CD4-positive, alpha-beta T cell treated with Interleukin-6 for 4 hours (primary cell): Measurements from ENCODE around the gene PRKAB2.
"Not testable (repeated sequence)": the region's sequence is repeated elsewhere in the genome, so short reads cannot be mapped to it uniquely, and the experiment has no call there.

Experiments
- DNase-seq: peaks from one replicate; pipeline ENCODE4 v3.0.0-alpha.2; 2020; ENCODE audit warnings: mixed read lengths

Gene PRKAB2

GRCh38 chr1:147171399-147172167 is 687 bp downstream of the PRKAB2 start:
- DNase-seq: no peak

GRCh38 chr1:147169840-147170674 is 2.2 kb downstream of the PRKAB2 start:
- DNase-seq: no peak

DNA sequence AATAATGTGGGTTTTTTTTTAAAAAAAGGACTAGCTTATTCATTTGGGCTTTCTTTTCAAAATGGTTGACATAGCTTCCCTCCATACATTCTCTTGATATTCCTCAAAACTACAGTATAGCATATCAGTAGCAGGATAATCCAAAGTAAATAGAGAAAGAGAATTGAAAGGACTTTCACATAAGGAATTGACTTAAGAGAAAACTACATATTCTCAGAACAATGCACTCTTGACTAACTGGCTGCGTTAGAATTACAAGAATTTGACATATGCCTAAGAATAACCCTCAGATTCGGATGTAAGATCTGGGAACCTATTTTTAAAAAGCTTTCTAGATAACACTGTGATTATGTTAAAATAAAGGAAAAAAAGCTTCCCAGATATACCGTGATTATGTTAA is 3.1 kb downstream of the PRKAB2 start:
- no peak for DNase-seq

- DNase-seq: no peak
Measured at GRCh38 chr1:147168626-147169058, 3.6 kb downstream of the PRKAB2 start.

GRCh38 chr1:147167365-147167764 is 4.9 kb downstream of the PRKAB2 start:
- no peak for DNase-seq

DNA sequence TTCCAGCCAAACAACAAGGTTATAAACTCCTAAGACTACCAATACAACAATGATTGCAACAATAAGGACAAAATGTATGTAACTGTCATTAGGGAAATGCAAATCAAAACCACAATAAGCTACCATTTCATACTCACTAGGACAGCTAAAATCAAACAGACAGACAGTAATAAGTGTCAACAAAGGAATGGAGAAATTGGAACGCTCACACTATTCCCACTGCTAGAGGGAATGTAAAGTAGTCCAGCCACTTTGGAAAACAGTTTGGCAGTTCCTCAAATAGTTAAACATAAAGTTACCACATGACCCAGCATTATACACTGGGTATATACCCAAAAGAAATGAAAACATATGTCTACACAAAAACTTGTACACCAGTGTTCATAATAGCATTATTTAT is 9.3 kb downstream of the PRKAB2 start:
- DNase-seq: no peak

GRCh38 chr1:147162093-147162492 is 10.2 kb downstream of the PRKAB2 start:
- DNase-seq: no peak

DNA sequence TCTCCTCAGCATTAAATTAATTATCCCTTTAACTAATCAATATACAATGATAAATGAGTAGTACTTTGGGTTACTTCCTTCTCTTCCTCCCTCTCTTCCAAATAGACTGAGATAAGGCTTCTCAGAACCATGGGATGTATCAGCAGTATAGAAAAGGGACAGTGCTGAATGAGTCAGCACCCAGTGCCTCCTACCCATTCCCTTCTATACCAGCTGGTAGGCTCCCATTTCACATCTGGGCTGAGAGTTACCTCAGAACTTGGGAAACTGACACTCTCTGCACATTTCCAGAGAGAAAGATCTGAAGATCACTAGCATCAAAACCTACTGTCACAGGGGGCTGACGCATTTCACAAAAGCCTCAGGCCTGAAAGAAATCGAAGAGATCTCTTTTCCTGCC is 15.2 kb downstream of the PRKAB2 start:
- not testable (repeated sequence) for DNase-seq

GRCh38 chr1:147156642-147157041 is 15.6 kb downstream of the PRKAB2 start:
- DNase-seq: no peak

DNA sequence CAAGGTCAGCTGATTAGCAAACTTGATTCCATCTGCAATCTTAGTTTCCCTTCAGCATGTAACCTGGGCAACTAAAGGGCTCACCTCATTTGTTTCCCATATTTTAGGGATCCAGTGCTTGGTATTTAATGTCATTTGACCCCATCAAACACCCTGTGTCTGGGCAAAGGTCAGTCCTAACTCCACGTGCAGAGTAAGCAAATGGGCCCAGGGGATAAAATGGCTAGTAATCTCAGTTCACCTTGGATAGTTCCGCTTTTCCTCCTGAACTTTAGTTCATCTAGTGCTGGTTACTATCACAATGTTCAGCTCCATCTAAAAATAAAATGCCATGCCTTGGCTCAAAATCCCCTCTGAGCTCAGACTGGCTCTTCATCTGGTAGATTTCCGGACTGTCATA is 19.5 kb downstream of the PRKAB2 start:
- DNase-seq: no peak

DNA sequence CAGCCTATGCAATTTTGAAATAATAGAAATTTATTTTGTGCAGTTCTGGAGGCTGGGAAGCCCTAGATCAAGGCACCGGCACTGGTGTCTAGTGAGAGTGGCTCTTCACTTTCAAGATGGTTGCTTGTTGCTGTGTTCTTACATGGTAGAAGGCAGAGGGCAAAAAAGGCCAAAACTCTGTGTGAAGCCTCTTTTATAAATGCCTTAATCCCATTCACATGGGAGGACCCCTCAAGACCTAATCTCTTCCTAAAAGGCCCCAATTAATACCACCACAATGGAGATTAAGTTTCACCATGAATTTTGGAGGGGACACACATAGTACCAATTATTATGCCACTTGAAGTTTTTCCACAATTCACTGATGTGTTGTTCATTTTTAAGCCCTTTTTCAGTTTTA is 21.0 kb downstream of the PRKAB2 start:
- DNase-seq: no peak

GRCh38 chr1:147142886-147143285 is 29.4 kb downstream of the PRKAB2 start:
- DNase-seq: no peak

DNA sequence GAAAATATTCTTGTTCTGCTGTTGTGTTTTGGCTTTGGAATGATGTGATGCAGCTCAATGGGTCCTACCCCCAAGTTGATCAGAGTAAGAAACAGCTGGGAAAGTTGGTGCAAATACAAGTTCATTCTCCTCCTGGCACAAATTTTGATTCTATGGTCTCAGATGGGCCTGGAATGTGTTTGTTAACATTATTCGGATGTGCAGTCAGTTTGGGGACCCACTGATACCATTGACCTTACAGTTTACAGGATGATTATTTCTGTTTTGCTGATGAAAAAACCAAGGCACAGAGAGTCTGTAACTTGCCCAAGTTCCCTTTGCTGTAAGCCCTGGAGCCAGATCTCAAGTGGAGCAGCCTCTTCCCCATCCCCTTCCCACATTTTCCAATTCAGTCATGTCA is 41.5 kb downstream of the PRKAB2 start:
- not testable (repeated sequence) for DNase-seq

DNA sequence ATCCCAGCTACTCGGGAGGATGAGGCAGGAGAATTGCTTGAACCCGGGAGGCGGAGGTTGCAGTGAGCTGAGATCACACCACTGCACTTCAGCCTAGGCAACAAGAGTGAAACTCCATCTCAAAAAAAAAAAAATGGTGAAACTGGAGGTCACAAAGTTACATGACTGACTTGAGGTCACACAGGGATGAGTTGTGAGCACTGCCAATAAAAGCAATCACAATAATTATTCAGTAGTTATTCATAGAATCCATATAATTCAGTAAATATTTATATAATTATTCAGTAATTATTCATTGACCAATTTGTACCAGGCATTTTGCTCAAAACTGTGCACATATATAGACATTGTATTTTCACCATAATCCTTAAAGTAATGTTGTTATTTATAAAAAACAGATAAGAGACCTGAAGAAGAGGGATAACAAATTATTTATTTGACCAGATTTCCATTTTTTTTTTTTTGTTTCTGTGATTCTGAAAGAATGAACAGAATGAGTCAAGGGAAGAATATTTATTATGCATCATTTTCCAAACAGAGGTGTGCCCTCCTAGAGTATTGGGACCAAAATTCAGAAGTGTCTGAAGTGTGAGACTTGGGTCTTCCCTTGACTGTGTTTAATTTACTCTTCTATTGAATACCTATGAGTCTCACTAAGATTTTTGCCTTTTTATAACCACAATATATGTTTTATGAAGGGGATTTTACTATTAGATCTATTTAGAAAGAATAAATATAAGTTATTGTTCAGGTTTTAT is 43.0 kb downstream of the PRKAB2 start:
- DNase-seq: no peak

DNA sequence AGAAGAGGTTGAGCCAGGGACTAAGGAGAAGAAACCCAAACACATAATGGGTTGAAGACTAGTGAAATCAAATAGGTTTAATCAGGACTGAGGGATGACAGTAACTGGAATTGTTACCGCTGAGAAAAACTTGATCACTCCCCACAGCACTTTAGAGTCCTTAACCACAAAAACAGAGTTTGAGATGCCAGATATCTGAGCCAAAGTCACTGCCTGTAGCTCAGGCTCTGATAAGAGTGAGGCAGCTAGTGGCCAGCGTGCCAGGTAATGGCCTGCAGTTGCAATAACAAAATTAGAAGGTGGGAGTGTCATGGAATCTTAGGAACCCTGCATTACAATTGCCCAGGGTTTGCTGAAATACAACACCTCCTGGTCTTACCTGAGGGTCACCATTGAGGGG is 48.0 kb downstream of the PRKAB2 start:
- DNase-seq: no peak

GRCh38 chr1:147117109-147117508 is 55.2 kb downstream of the PRKAB2 start:
- DNase-seq: no peak

DNA sequence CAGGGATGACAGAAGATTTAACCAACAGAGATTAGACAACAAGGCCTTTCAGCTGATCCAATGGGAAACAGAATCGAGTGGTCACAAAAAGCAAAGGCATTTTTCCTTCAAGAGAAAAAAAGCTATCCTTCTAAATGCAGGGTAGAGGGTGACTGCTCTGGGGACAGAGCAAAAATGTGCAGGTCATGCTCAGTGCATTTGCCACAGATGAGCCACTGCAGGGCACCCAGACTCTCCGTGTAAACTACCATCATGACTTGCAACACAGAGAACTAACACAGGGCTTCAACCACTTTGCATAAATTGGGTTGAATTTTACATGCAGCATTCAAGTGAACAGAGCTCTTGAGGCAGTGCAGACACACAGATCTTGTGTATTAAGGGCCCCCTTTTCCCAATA is 56.8 kb downstream of the PRKAB2 start:
- no peak for DNase-seq

- not testable (repeated sequence) for DNase-seq
Measured at GRCh38 chr1:147115079-147115478, 57.2 kb downstream of the PRKAB2 start.

- not testable (repeated sequence) for DNase-seq
Measured at GRCh38 chr1:147114353-147114752, 57.9 kb downstream of the PRKAB2 start.

- DNase-seq: no peak
Measured at GRCh38 chr1:147111381-147112130, 60.7 kb downstream of the PRKAB2 start.

- no peak for DNase-seq
Measured at GRCh38 chr1:147110872-147111271, 61.4 kb downstream of the PRKAB2 start.

DNA sequence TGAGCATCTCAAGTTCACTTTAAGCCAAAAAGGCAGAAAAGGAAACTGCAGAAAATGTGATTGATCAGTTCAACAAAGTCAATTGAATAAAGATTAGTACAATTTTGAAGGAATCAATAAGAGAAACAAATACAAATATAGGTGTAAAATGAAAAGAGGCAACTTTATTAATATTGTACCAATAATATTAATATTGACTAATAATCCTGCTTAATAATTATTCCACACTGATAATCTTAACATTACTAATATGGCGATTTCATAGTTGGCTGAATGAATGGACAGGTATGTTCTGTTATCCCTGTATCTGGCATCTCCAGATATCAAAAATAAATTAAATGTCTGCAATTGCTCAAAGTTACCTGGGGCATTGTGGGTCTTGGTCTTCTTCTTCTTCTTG is 61.8 kb downstream of the PRKAB2 start:
- no peak for DNase-seq

DNA sequence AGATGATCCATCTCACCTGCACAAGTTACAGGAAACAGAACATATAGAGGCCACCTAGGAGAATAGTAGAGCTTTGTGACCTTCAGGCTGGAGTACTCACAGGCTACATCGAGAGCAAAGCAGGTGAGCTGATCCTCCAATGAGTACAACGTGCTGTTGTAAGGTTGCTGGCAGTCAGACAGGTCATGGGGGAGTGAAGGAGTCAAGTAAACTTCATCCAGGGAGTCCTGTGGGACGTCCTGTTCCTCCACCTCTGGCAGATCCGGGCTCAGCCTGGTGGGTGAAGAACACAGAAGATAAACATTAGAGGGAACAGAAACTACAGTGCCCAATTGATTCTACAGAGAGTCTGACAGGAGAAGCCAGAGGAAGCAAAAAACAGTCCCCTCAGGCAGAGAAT is 62.5 kb downstream of the PRKAB2 start:
- no peak for DNase-seq
